Measurements from ENCODE around the gene RRP1B.

GRCh38 chr21:43691801-43692200 lies 32.4 kb downstream of the RRP1B start:
- TF ChIP-seq GATA3 (IDR thresholded peaks at IDR 0.05; ENCODE audit: low read depth, low read length) (no peak), GATA2 (IDR thresholded peaks at IDR 0.05; ENCODE audit: low read depth, low read length) (no peak)
